Left ventricle myocardium inferior (tissue), 1 donor: ENCODE measurements around the gene NIF3L1. TPM values are rescaled to one million over a fixed set of nuclear protein-coding genes. Genes with fewer than 3 reads are reported as not detected.
"Not testable (repeated sequence)": the region's sequence is repeated elsewhere in the genome, so short reads cannot be mapped to it uniquely, and the experiment has no call there.

Source experiments
- DNase-seq: peaks from one replicate; pipeline ENCODE4 v3.0.0-alpha.2; 2020
- H3K27ac ChIP-seq: fragments of 200-600 bp; replicated peaks from 2 replicates; pipeline ENCODE4 v1.8.0; 2021
- H3K27me3 ChIP-seq: fragments of 200-600 bp; 2 replicates; pipeline ENCODE4 v1.8.0; 2021; ENCODE audit warnings: low read depth
- H3K36me3 ChIP-seq: fragments of 200-600 bp; 2 replicates; pipeline ENCODE4 v1.8.0; 2021
- H3K4me1 ChIP-seq: fragments of 200-600 bp; 2 replicates; pipeline ENCODE4 v1.8.0; 2021
- H3K4me3 ChIP-seq: fragments of 200-600 bp; 2 replicates; pipeline ENCODE4 v1.8.0; 2021; ENCODE audit warnings: mild to moderate bottlenecking, moderate library complexity
- H3K9me3 ChIP-seq: fragments of 200-600 bp; replicated peaks from 2 replicates; pipeline ENCODE4 v1.8.0; 2021
- CTCF ChIP-seq: fragments of 200-600 bp; IDR thresholded peaks from 2 replicates; pipeline ENCODE4 v1.8.0; 2021; ENCODE audit warnings: antibody characterized with exemption, mild to moderate bottlenecking, borderline replicate concordance
- intact Hi-C: fragments of 100-400 bp; cut with micrococcal nuclease; formaldehyde crosslinking; loops from one replicate; pipeline ENCODE4 v1.11.0; 2022
- total RNA-seq: library from RNA; stranded (reverse); fragmentation: NEBNext Ultra II Directional; extraction: Animal tissue kit (Norgen Biotek cat#: 25700); gene quantifications from one replicate; pipeline ENCODE4 v1.2.1, GENCODE V29; 2021
- donor health status: DM: no; HTN: yes; CAD: no; lungs with severe emphysema.

NIF3L1 gene
- total RNA-seq, 1 donor from 2014 or later, result 23.6 TPM

- intact Hi-C loops, result no loop called here
Observed at GRCh38 chr2:200878289-200878880, 10.8 kb upstream of the NIF3L1 start.

GRCh38 chr2:200881715-200882249 lies 7.4 kb upstream of the NIF3L1 start:
- H3K27me3 ChIP-seq, intact Hi-C loops, H3K27ac ChIP-seq, DNase-seq, H3K9me3 ChIP-seq, H3K4me3 ChIP-seq: not testable (repeated sequence)
- peaks cover 13% of the 10 kb centered on the region for H3K4me1 ChIP-seq
- H3K36me3 ChIP-seq, result peaks cover 74% of the 10 kb centered on the region

More at GRCh38 chr2:200878289-200878880, 10.8 kb upstream of the NIF3L1 start:
- H3K36me3 ChIP-seq, result peaks cover 72% of the 10 kb centered on the region
- DNase-seq, result no peak
- H3K9me3 ChIP-seq, result no peaks in the 10 kb centered on the region
- no peak for TF ChIP-seq CTCF
- H3K4me1 ChIP-seq, result peaks cover 24% of the 10 kb centered on the region
- H3K27ac ChIP-seq, result peak overlapping the region; percentile 67
- H3K4me3 ChIP-seq, result no peak overlapping the region
- H3K27me3 ChIP-seq, result no peaks in the 10 kb centered on the region

- no peak overlapping the region for H3K4me3 ChIP-seq
- no peaks in the 10 kb centered on the region for H3K27me3 ChIP-seq
- intact Hi-C loops, result no loop called here
- TF ChIP-seq CTCF, result no peak
- H3K4me1 ChIP-seq, result peaks cover 23% of the 10 kb centered on the region
- H3K9me3 ChIP-seq, result no peaks in the 10 kb centered on the region
- DNase-seq, result no peak
- H3K36me3 ChIP-seq, result peaks cover 69% of the 10 kb centered on the region
- no peak overlapping the region for H3K27ac ChIP-seq
Observed at GRCh38 chr2:200899482-200899881, 10.3 kb downstream of the NIF3L1 start.

GRCh38 chr2:200901459-200902072 lies 12.4 kb downstream of the NIF3L1 start:
- TF ChIP-seq CTCF, result peak; percentile 80

GRCh38 chr2:200905618-200906296 lies 16.6 kb downstream of the NIF3L1 start:
- peaks cover 35% of the 10 kb centered on the region for H3K4me1 ChIP-seq
- peak overlapping the region; percentile 62 for H3K27ac ChIP-seq
- H3K4me3 ChIP-seq, result no peak overlapping the region
- H3K36me3 ChIP-seq, result peaks cover 39% of the 10 kb centered on the region
- intact Hi-C loops, result loop anchor here (10.0 kb wide), 1 partner anchor 159 kb away; no protein-coding TSS in a partner anchor
- H3K9me3 ChIP-seq, result no peaks in the 10 kb centered on the region
- TF ChIP-seq CTCF, result peak; percentile 79
- H3K27me3 ChIP-seq, result no peaks in the 10 kb centered on the region
- DNase-seq, result peak; percentile 69

More at GRCh38 chr2:200901459-200902072, 12.4 kb downstream of the NIF3L1 start:
- Histone ChIP-seq H3K27ac (peak overlapping the region; percentile 25), H3K4me3 (no peak overlapping the region), H3K9me3 (no peaks in the 10 kb centered on the region), H3K4me1 (peaks cover 35% of the 10 kb centered on the region), H3K27me3 (no peaks in the 10 kb centered on the region), H3K36me3 (peaks cover 53% of the 10 kb centered on the region)
- intact Hi-C loops, result loop anchor here (10.0 kb wide), 1 partner anchor 163 kb away; no protein-coding TSS in a partner anchor
- no peak for DNase-seq
